ENCODE measurements around the gene ANTXR1.

Gene ANTXR1

GRCh38 chr2:69012310-69013141 is 453 bp upstream of the ANTXR1 start:
- ATAC-seq = peak; percentile 48
- TF ChIP-seq PATZ1 (CRISPR knock-in tag; IDR thresholded peaks at IDR 0.05; ENCODE audit: borderline replicate concordance) (peak; percentile 96), ZNF70 (CRISPR knock-in tag; IDR thresholded peaks at IDR 0.05) (no peak)

GRCh38 chr2:69013840-69014821 is 1.2 kb downstream of the ANTXR1 start:
- peak; percentile 50 for ATAC-seq
- TF ChIP-seq ZNF8 (CRISPR knock-in tag; IDR thresholded peaks at IDR 0.05) (no peak), BACH2 (CRISPR knock-in tag; IDR thresholded peaks at IDR 0.05; ENCODE audit: borderline replicate concordance) (no peak), ZNF565 (CRISPR knock-in tag; conservative IDR thresholded peaks at IDR 0.05; ENCODE audit: low read depth) (no peak), CREB5 (CRISPR knock-in tag; IDR thresholded peaks at IDR 0.05; ENCODE audit: low read depth) (no peak), PATZ1 (CRISPR knock-in tag; IDR thresholded peaks at IDR 0.05; ENCODE audit: borderline replicate concordance) (peak; percentile 53; the same call in 1 of the 2 replicates)

- TF ChIP-seq BACH2 (CRISPR knock-in tag; IDR thresholded peaks at IDR 0.05; ENCODE audit: borderline replicate concordance) = no peak
- TF ChIP-seq CSDC2 (CRISPR knock-in tag; IDR thresholded peaks at IDR 0.05) = no peak
- no peak for TF ChIP-seq ZNF8 (CRISPR knock-in tag; IDR thresholded peaks at IDR 0.05)
- no peak for TF ChIP-seq OSR1 (CRISPR knock-in tag; IDR thresholded peaks at IDR 0.05)
- ATAC-seq = no peak
Measured at GRCh38 chr2:69017080-69017479, 4.1 kb downstream of the ANTXR1 start.

GRCh38 chr2:69017835-69018234 is 4.9 kb downstream of the ANTXR1 start:
- TF ChIP-seq GLIS3 (CRISPR knock-in tag; IDR thresholded peaks at IDR 0.05) (no peak), ZNF8 (CRISPR knock-in tag; IDR thresholded peaks at IDR 0.05) (no peak), ZC3H10 (CRISPR knock-in tag; IDR thresholded peaks at IDR 0.05) (no peak)
- no peak for ATAC-seq

- peak; percentile 22 for ATAC-seq
- TF ChIP-seq ESRRG (CRISPR knock-in tag; IDR thresholded peaks at IDR 0.05) (no peak), ZFP3 (CRISPR knock-in tag; IDR thresholded peaks at IDR 0.05) (0 out of 2 replicates have a peak, but pooled peaks have one; percentile 19), ZNF8 (CRISPR knock-in tag; IDR thresholded peaks at IDR 0.05) (no peak), ISL1 (CRISPR knock-in tag; IDR thresholded peaks at IDR 0.05) (0 out of 2 replicates have a peak, but pooled peaks have one; percentile 15)
Measured at GRCh38 chr2:69018678-69019095, 5.7 kb downstream of the ANTXR1 start.

GRCh38 chr2:69020496-69021426 is 7.8 kb downstream of the ANTXR1 start:
- no peak for ATAC-seq
- TF ChIP-seq POU6F1 (CRISPR knock-in tag; IDR thresholded peaks at IDR 0.05; ENCODE audit: borderline replicate concordance, low read depth) (no peak), SNAI2 (CRISPR knock-in tag; IDR thresholded peaks at IDR 0.05) (no peak), BACH2 (CRISPR knock-in tag; IDR thresholded peaks at IDR 0.05; ENCODE audit: borderline replicate concordance) (no peak), RARB (CRISPR knock-in tag; IDR thresholded peaks at IDR 0.05) (no peak), GLIS3 (CRISPR knock-in tag; IDR thresholded peaks at IDR 0.05) (no peak), CREB5 (CRISPR knock-in tag; IDR thresholded peaks at IDR 0.05; ENCODE audit: low read depth) (no peak)
